ENCODE results near the gene PMP22.

The PMP22 gene

DNA sequence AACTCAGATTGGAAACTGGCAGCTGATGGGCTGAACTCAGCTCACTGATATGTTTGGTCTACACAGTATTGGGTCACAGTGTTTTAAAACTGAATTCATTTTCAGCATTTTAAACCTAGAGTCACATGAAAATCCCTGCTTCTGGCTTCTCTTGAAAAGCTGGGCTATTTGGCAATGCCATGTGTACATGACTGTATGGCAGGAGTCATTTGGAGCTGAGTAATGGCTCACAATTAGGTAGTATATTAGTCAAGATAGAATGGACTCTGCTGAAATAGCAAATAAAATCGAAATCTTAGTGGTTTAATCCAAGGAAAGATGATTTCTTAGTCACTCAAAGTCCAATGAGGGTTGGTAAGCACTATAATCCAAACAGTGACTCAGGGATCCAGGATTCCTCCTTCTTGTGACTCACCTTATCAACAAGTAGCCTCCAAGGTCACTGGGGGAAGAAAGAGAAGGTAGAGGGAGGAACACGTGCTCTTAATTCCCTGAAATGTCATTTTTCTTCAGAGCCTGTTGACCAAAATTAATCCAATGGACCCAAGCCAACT lies 13.9 kb upstream of the PMP22 start:
- H3K9me3 ChIP-seq (ENCODE audit: control insufficient read depth, low read length), result no peaks in the 10 kb centered on the region
- H3K36me3 ChIP-seq (ENCODE audit: control insufficient read depth, insufficient read depth, low read length), result no peaks in the 10 kb centered on the region
- no peak overlapping the region for H3K27ac ChIP-seq (ENCODE audit: insufficient read depth, low read length, poor library complexity, severe bottlenecking)
- no peak for DNase-seq
- H3K4me3 ChIP-seq (ENCODE audit: insufficient read depth, low read depth, low read length, poor library complexity, severe bottlenecking), result no peak overlapping the region
- H3K27me3 ChIP-seq (replicated peaks; ENCODE audit: control insufficient read depth, insufficient read depth, low read length, poor library complexity, severe bottlenecking), result no peaks in the 10 kb centered on the region
- no peaks in the 10 kb centered on the region for H3K4me1 ChIP-seq (ENCODE audit: control insufficient read depth, insufficient read depth, low read length, poor library complexity, severe bottlenecking)

DNA sequence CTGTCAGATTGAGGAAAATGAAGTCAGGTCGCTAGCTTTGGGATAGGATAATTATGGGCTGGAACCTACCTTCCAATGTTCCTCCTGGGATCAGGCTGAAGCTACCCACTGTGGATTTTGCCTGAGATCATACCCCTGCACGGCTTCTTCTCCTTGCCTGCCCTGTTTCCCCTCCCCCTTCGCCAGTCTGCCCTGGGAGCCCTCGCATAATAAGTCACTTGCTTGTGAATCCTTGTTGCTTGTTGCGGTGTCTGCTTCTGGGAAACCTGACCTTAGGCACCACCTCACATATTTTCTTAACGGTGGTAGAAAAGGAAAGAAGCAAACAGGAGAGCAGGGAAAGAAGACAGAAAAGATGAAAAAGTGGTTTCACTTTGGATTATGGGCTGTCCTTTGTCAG lies 13.3 kb upstream of the PMP22 start:
- no peak for DNase-seq
- no peaks in the 10 kb centered on the region for H3K4me1 ChIP-seq (ENCODE audit: control insufficient read depth, insufficient read depth, low read length, poor library complexity, severe bottlenecking)
- H3K9me3 ChIP-seq (ENCODE audit: control insufficient read depth, low read length), result no peaks in the 10 kb centered on the region
- H3K4me3 ChIP-seq (ENCODE audit: insufficient read depth, low read depth, low read length, poor library complexity, severe bottlenecking), result no peak overlapping the region
- H3K27ac ChIP-seq (ENCODE audit: insufficient read depth, low read length, poor library complexity, severe bottlenecking), result no peak overlapping the region
- H3K36me3 ChIP-seq (ENCODE audit: control insufficient read depth, insufficient read depth, low read length), result no peaks in the 10 kb centered on the region
- H3K27me3 ChIP-seq (replicated peaks; ENCODE audit: control insufficient read depth, insufficient read depth, low read length, poor library complexity, severe bottlenecking), result no peaks in the 10 kb centered on the region

DNA sequence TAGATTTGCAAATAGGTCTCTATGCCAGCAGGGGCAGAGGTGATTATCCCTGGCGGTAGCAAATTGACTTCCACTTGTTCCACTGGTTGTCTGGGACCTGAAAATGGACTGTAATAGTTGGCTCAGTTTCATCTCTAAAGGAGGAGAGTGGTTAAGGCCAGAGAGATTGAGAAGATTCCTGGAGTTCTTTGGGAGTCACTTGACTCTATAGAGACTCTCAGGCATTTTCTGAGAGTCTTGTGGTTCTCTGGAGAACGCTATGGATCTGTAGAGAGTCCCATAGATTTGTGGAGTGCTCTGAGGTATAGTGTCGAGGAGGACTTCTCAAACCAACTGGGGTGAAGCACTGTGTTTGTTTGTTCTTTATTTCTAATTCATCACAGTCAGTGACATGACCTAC lies 8.9 kb upstream of the PMP22 start:
- DNase-seq, result no peak
- H3K27me3 ChIP-seq (replicated peaks; ENCODE audit: control insufficient read depth, insufficient read depth, low read length, poor library complexity, severe bottlenecking), result no peaks in the 10 kb centered on the region
- H3K4me1 ChIP-seq (ENCODE audit: control insufficient read depth, insufficient read depth, low read length, poor library complexity, severe bottlenecking), result no peaks in the 10 kb centered on the region
- no peak overlapping the region for H3K27ac ChIP-seq (ENCODE audit: insufficient read depth, low read length, poor library complexity, severe bottlenecking)
- H3K4me3 ChIP-seq (ENCODE audit: insufficient read depth, low read depth, low read length, poor library complexity, severe bottlenecking), result no peak overlapping the region
- H3K36me3 ChIP-seq (ENCODE audit: control insufficient read depth, insufficient read depth, low read length), result no peaks in the 10 kb centered on the region
- H3K9me3 ChIP-seq (ENCODE audit: control insufficient read depth, low read length), result no peaks in the 10 kb centered on the region

DNA sequence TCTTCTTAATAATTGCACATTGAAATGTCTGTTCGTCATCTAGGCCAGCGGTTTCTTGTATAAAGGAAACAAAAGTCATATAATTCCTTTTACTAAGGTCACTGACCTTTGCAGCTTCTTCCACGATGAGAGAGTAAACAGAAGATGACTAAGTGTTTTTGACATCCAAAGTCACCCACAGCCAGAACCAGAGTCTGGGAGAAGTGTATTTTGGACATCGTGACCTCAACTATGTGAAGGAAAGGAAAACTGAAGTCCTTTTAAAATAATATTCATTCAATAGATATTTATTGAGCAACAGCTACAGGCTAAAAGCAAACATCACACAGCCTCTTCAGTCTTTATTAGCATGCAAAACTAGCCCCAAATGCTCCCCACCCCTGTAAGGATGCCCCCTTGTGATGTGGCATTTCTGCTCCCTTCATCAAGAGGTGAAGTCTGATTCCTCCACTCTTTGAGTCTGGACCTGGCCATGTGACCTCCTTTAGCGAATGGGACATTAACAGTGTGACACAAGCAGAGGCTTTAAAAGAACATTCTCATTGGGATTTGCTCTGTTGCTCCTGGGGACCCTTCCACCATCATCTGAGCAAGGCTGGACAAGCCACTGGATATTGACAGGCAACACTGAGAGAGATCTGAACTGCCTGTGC lies 8.1 kb upstream of the PMP22 start:
- H3K9me3 ChIP-seq (ENCODE audit: control insufficient read depth, low read length), result no peaks in the 10 kb centered on the region
- no peak overlapping the region for H3K27ac ChIP-seq (ENCODE audit: insufficient read depth, low read length, poor library complexity, severe bottlenecking)
- H3K36me3 ChIP-seq (ENCODE audit: control insufficient read depth, insufficient read depth, low read length), result no peaks in the 10 kb centered on the region
- H3K4me3 ChIP-seq (ENCODE audit: insufficient read depth, low read depth, low read length, poor library complexity, severe bottlenecking), result no peak overlapping the region
- no peak for DNase-seq
- H3K4me1 ChIP-seq (ENCODE audit: control insufficient read depth, insufficient read depth, low read length, poor library complexity, severe bottlenecking), result no peaks in the 10 kb centered on the region
- H3K27me3 ChIP-seq (replicated peaks; ENCODE audit: control insufficient read depth, insufficient read depth, low read length, poor library complexity, severe bottlenecking), result no peaks in the 10 kb centered on the region

DNA sequence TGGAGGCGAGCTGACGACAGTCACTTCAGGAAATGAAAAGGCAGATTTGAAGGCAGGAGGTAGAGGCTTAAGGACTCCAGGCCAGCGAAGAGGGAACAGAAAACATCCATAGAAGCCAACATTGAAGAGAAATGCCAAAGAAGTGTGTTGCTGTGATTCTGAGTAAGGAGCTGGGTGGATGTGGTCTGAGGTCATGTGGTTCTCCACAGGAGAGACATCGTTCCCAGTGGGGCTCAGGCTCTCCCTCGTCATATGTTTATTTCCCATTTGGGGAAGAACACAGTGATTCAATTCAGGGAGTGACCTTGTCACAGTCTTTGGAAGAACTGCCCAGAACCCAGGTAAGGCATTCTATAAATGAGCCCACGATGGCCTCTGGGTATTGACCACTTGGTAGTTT lies 6.6 kb upstream of the PMP22 start:
- Histone ChIP-seq H3K9me3 (ENCODE audit: control insufficient read depth, low read length) (no peaks in the 10 kb centered on the region), H3K36me3 (ENCODE audit: control insufficient read depth, insufficient read depth, low read length) (no peaks in the 10 kb centered on the region), H3K4me1 (ENCODE audit: control insufficient read depth, insufficient read depth, low read length, poor library complexity, severe bottlenecking) (no peaks in the 10 kb centered on the region), H3K27me3 (replicated peaks; ENCODE audit: control insufficient read depth, insufficient read depth, low read length, poor library complexity, severe bottlenecking) (no peaks in the 10 kb centered on the region), H3K4me3 (ENCODE audit: insufficient read depth, low read depth, low read length, poor library complexity, severe bottlenecking) (no peak overlapping the region), H3K27ac (ENCODE audit: insufficient read depth, low read length, poor library complexity, severe bottlenecking) (no peak overlapping the region)
- no peak for DNase-seq

DNA sequence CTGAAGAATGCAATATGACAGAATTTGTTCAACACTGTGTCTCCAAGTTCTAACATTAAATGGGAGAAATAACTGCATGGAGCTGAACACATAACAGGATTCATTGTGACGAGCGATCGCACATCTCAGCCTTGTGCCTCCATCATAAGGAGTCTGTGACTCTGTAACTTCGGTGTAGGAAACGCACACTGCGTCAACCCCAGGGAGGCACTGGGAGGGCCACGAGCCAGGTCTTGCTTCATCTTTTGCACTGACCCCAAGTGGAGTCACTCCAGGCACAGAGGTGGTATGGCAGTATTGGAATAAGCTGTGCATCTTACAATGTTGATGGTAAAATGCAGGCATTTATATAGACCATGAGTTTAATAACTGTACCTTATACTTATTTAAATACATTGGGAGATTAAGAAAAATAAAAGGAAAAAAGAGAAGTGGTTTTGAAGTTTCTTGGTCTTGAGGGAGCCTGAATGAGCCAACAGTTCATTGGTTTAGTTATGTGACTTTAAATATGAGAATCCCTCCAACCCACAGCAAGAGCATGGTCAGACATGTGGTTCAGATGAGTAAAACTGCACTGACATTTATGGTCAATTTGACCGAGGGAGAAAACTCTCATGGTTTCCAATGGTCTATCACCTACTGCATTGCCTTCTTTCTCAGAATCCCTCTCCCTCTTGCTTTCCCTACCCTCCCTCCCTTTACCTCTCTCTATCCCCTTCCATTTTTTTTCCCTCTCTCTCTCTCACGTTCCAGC lies 5.7 kb upstream of the PMP22 start:
- H3K36me3 ChIP-seq (ENCODE audit: control insufficient read depth, insufficient read depth, low read length), result no peaks in the 10 kb centered on the region
- H3K4me3 ChIP-seq (ENCODE audit: insufficient read depth, low read depth, low read length, poor library complexity, severe bottlenecking), result no peak overlapping the region
- H3K4me1 ChIP-seq (ENCODE audit: control insufficient read depth, insufficient read depth, low read length, poor library complexity, severe bottlenecking), result no peaks in the 10 kb centered on the region
- no peaks in the 10 kb centered on the region for H3K9me3 ChIP-seq (ENCODE audit: control insufficient read depth, low read length)
- no peak for DNase-seq
- no peak overlapping the region for H3K27ac ChIP-seq (ENCODE audit: insufficient read depth, low read length, poor library complexity, severe bottlenecking)
- no peaks in the 10 kb centered on the region for H3K27me3 ChIP-seq (replicated peaks; ENCODE audit: control insufficient read depth, insufficient read depth, low read length, poor library complexity, severe bottlenecking)

DNA sequence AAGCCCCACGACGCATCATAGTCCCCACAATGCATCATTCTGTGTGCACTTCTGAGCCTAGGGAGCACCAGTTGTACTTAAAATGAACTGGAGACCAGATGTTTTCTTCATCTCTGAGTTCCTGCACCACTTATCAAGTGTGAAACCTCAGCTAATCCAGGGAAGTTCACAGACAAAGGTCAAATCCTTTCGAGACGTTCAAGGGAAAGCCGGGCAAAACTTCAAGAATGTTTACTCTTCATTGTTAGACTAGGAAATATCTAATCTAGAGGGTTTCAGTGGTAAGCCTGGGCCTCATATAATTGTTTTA lies 4.6 kb upstream of the PMP22 start:
- no peak overlapping the region for H3K4me3 ChIP-seq (ENCODE audit: insufficient read depth, low read depth, low read length, poor library complexity, severe bottlenecking)
- no peaks in the 10 kb centered on the region for H3K27me3 ChIP-seq (replicated peaks; ENCODE audit: control insufficient read depth, insufficient read depth, low read length, poor library complexity, severe bottlenecking)
- H3K9me3 ChIP-seq (ENCODE audit: control insufficient read depth, low read length), result no peaks in the 10 kb centered on the region
- H3K4me1 ChIP-seq (ENCODE audit: control insufficient read depth, insufficient read depth, low read length, poor library complexity, severe bottlenecking), result no peaks in the 10 kb centered on the region
- no peak for DNase-seq
- H3K27ac ChIP-seq (ENCODE audit: insufficient read depth, low read length, poor library complexity, severe bottlenecking), result no peak overlapping the region
- H3K36me3 ChIP-seq (ENCODE audit: control insufficient read depth, insufficient read depth, low read length), result no peaks in the 10 kb centered on the region

DNA sequence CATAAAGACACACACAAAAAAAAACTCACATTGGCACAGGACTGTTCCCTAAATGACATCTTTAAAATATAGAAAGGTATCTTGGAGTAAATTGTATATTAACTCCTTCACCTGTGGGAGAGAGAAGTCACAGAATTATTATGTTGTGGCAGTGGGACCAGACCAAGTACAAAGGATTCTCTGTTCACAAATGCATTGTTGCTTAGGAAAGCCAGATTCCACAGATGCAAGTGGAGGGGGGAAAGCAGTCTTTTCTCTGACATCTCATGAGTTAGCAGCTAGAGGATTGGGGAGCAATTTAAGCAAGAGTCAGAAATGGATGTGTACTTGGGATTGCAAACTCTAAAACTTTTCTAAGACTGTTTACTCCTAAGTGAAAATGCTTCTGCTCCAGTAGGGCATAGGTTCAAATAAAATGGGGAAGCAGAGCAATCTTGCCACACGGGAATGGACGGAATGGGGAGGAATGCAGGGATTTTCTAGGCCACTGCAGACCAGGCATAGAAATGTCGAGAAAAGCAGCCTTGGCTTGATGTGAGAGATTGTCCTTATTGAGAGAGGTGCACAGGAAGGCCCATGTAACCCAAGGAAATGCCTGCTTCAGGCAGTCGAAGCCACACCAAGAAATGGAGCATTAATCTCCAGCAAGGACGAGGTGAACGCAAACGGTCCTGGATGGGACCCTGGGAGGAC lies 4.1 kb upstream of the PMP22 start:
- Histone ChIP-seq H3K27me3 (replicated peaks; ENCODE audit: control insufficient read depth, insufficient read depth, low read length, poor library complexity, severe bottlenecking) (peaks cover 3% of the 10 kb centered on the region), H3K4me1 (ENCODE audit: control insufficient read depth, insufficient read depth, low read length, poor library complexity, severe bottlenecking) (no peaks in the 10 kb centered on the region), H3K27ac (ENCODE audit: insufficient read depth, low read length, poor library complexity, severe bottlenecking) (no peak overlapping the region), H3K36me3 (ENCODE audit: control insufficient read depth, insufficient read depth, low read length) (no peaks in the 10 kb centered on the region), H3K4me3 (ENCODE audit: insufficient read depth, low read depth, low read length, poor library complexity, severe bottlenecking) (no peak overlapping the region), H3K9me3 (ENCODE audit: control insufficient read depth, low read length) (no peaks in the 10 kb centered on the region)
- DNase-seq, result no peak

DNA sequence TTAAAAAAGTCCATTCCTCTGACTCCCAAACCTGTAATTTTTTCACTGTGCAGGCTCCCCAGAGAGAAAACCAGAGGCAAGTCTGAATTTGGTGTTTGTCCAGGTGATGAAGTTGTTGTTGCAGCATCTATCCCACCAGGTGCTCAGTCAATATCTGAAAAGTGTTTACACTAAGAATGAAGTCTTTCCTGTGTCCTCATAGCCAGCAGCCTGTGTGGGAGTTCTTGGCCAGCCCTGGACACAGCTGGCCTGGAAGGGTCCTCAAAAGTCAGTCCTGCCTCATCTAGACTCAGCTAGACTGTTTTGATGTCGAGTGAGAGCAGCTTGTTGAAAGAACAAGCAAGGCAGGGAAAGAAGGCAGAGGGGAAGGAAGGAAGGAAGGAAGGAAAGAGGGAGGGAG lies 3.3 kb upstream of the PMP22 start:
- H3K27me3 ChIP-seq (replicated peaks; ENCODE audit: control insufficient read depth, insufficient read depth, low read length, poor library complexity, severe bottlenecking), result peaks cover 3% of the 10 kb centered on the region
- no peak overlapping the region for H3K4me3 ChIP-seq (ENCODE audit: insufficient read depth, low read depth, low read length, poor library complexity, severe bottlenecking)
- H3K9me3 ChIP-seq (ENCODE audit: control insufficient read depth, low read length), result no peaks in the 10 kb centered on the region
- no peak overlapping the region for H3K27ac ChIP-seq (ENCODE audit: insufficient read depth, low read length, poor library complexity, severe bottlenecking)
- H3K36me3 ChIP-seq (ENCODE audit: control insufficient read depth, insufficient read depth, low read length), result no peaks in the 10 kb centered on the region
- no peak for DNase-seq
- H3K4me1 ChIP-seq (ENCODE audit: control insufficient read depth, insufficient read depth, low read length, poor library complexity, severe bottlenecking), result no peaks in the 10 kb centered on the region

DNA sequence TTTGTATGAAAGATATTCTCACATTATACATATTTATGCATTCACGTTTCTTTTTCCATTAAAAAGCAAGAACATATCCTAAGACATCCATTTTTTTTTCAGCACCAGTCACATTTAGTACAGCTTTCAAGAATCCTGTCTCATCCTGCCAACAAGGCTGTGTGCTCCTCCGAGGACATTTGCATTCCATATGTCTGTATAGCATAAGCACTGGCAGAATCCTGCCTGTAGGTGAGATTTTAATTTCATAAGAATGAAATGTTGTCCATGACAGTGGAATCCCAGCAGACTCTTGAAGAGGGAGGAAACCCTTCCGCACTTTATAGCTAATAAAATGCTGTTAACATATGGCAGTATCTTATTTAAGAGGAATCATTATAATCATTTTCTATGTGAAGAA lies 2.9 kb upstream of the PMP22 start:
- H3K36me3 ChIP-seq (ENCODE audit: control insufficient read depth, insufficient read depth, low read length), result no peaks in the 10 kb centered on the region
- H3K4me3 ChIP-seq (ENCODE audit: insufficient read depth, low read depth, low read length, poor library complexity, severe bottlenecking), result no peak overlapping the region
- no peaks in the 10 kb centered on the region for H3K9me3 ChIP-seq (ENCODE audit: control insufficient read depth, low read length)
- H3K27me3 ChIP-seq (replicated peaks; ENCODE audit: control insufficient read depth, insufficient read depth, low read length, poor library complexity, severe bottlenecking), result peaks cover 3% of the 10 kb centered on the region
- DNase-seq, result no peak
- H3K27ac ChIP-seq (ENCODE audit: insufficient read depth, low read length, poor library complexity, severe bottlenecking), result no peak overlapping the region
- no peaks in the 10 kb centered on the region for H3K4me1 ChIP-seq (ENCODE audit: control insufficient read depth, insufficient read depth, low read length, poor library complexity, severe bottlenecking)
